Esophagus muscularis mucosa (tissue), 4 donors: ENCODE results near the gene GNB5. TPM values are rescaled to one million over a fixed set of nuclear protein-coding genes. Genes with fewer than 3 reads are reported as not detected.
A peak's percentile ranks its signal among the peaks of the same experiment; 100 is the strongest.
"Not testable (repeated sequence)": the region's sequence is repeated elsewhere in the genome, so short reads cannot be mapped to it uniquely, and the experiment has no call there.

Source experiments
- DNase-seq: peaks from one replicate; pipeline ENCODE4 v3.0.0-alpha.2; 2017; ENCODE audit errors: extremely low spot score
- H3K27ac ChIP-seq, 4 donors: fragments of 200-600 bp; sonication (generic); replicated peaks in 1 of 4; 1 replicate in 3 of 4; 2 replicates in 1 of 4; pipeline ENCODE4 v1.5.1; 2016 to 2019; ENCODE audit warnings: mild to moderate bottlenecking in 1 of 4
- H3K27me3 ChIP-seq, 4 donors: fragments of 200-600 bp; sonication (generic); one replicate each; pipeline versions ENCODE4 v1.5.1 to v1.6.0; 2016 to 2019
- H3K36me3 ChIP-seq, 4 donors: fragments of 200-600 bp; sonication (generic); one replicate each; pipeline ENCODE4 v1.5.1; 2016 to 2019
- H3K4me1 ChIP-seq, 4 donors: fragments of 200-600 bp; sonication (generic); one replicate each; pipeline ENCODE4 v1.5.1; 2016 to 2019
- H3K4me3 ChIP-seq, 4 donors: fragments of 200-600 bp; sonication (generic); 1 replicate in 2 of 4; 2 replicates in 2 of 4; pipeline ENCODE4 v1.5.1; 2016 to 2019; ENCODE audit warnings: mild to moderate bottlenecking in 4 of 4, moderate library complexity in 1 of 4
- H3K9me3 ChIP-seq, 4 donors: fragments of 200-600 bp; sonication (generic); 1 replicate in 3 of 4; 2 replicates in 1 of 4; pipeline ENCODE4 v1.5.1; 2016 to 2019
- EP300 ChIP-seq: sonication (generic); formaldehyde crosslinking; IDR thresholded peaks from one replicate; pipeline ENCODE4 v1.6.1; 2017; ENCODE audit warnings: antibody characterized with exemption
- POLR2A ChIP-seq: fragments of 450-650 bp; IDR thresholded peaks from one replicate; pipeline ENCODE4 v1.6.1; 2017; ENCODE audit warnings: antibody characterized with exemption, moderate library complexity, mild to moderate bottlenecking, low read depth
- POLR2AphosphoS5 ChIP-seq, 2 donors: sonication (generic); formaldehyde crosslinking; IDR thresholded peaks; one replicate each; pipeline ENCODE4 v1.6.1; 2017; ENCODE audit warnings: antibody characterized with exemption in 2 of 2
- WGBS: methylation state at CpG from one replicate; pipeline ENCODE4 v1.1.5; 2018; 5-methylcytosine and 5-hydroxymethylcytosine counted together
- intact Hi-C: fragments of 100-400 bp; cut with DNase I; formaldehyde crosslinking; loops from one replicate; pipeline ENCODE4 v1.15.1; 2023
- total RNA-seq, 4 donors: library from RNA; depleted of rRNA; stranded (reverse); fragments of >200 nt; gene quantifications; one replicate each; pipeline versions ENCODE4 v1.1.0 to v1.2.1, GENCODE V29; 2016
- TF ChIP-seq, protein P1 (sequence below), 3 experiments: fragments of 200-600 bp in 2 of 3; fragments of 450-650 bp in 1 of 3; sonication (generic) in 2 of 3; IDR thresholded peaks; one replicate each; pipeline ENCODE4 v1.5.1; 2017 to 2019; ENCODE audit warnings: antibody characterized with exemption in 3 of 3, mild to moderate bottlenecking in 2 of 3, moderate library complexity in 1 of 3

GNB5 gene
- total RNA-seq, result 10 to 100 TPM; 26.7 to 50.1 (median 36.2) TPM

DNA sequence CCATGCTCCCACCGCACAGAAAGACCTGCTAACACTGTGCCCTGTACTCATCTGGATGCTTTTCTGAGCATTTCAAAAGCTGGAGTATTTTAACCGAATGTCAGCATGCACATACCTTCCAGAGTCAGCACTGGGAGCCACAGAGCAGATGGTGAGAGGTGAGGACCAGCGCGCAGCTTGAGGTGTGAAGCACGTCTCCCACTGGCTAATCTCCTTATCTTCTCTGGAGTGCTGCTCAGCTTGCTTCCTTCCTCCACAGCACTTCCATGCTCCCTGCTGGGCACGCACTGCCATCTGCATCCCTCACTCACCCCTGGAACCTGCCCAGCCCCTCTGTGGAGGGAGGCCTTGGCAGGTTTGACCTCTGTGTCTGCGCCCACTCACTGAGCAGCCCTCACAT is at the start of gene GNB5:
Gene GNB5 (minus strand): TSS at position 186 of the 400 bp plus-strand sequence. CDS start 6,716 bp downstream, outside the sequence.
- Histone ChIP-seq H3K4me1 (no peaks in the 10 kb centered on the region), H3K9me3 (no peaks in the 10 kb centered on the region), H3K27me3 (no peaks in the 10 kb centered on the region), H3K4me3 (no peak within 1 kb of the TSS), H3K27ac (no peak within 1 kb of the TSS), H3K36me3 (peaks cover 0 to 3% (median 2%) of the 10 kb centered on the region in 4 donors)
- DNase-seq, result peak; percentile 60
- intact Hi-C loops, result no loop called here
- WGBS, result 82% methylated on average over 7 of the region's 7 CpGs
- TF ChIP-seq EP300, result no peak
- no peak for TF ChIP-seq POLR2A
- TF ChIP-seq, protein P1, sequence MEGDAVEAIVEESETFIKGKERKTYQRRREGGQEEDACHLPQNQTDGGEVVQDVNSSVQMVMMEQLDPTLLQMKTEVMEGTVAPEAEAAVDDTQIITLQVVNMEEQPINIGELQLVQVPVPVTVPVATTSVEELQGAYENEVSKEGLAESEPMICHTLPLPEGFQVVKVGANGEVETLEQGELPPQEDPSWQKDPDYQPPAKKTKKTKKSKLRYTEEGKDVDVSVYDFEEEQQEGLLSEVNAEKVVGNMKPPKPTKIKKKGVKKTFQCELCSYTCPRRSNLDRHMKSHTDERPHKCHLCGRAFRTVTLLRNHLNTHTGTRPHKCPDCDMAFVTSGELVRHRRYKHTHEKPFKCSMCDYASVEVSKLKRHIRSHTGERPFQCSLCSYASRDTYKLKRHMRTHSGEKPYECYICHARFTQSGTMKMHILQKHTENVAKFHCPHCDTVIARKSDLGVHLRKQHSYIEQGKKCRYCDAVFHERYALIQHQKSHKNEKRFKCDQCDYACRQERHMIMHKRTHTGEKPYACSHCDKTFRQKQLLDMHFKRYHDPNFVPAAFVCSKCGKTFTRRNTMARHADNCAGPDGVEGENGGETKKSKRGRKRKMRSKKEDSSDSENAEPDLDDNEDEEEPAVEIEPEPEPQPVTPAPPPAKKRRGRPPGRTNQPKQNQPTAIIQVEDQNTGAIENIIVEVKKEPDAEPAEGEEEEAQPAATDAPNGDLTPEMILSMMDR (IDR thresholded peaks at IDR 0.05), result no peak
- TF ChIP-seq POLR2AphosphoS5 (IDR thresholded peaks at IDR 0.05), result no peak

DNA sequence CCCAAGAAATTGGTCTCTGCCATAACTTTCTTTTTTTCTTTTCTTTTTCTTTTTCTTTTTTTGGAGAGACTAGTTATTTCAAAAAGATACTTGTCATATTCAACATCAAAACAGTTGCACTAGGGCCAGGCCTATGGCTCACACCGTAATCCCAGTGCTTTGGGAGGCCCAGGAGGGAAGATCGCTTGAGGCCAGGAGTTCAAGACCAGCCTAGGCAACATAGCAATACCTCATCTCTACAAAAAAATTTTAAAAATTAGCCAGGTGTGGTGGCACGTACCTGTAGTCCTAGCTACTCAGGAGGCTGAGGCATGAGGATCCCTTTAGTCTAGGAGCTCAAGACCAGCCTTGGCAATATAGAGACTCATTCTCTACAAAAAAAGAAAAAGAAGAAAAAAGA is 49.0 kb upstream of the GNB5 start:
- 97% methylated on average over 3 of the region's 3 CpGs for WGBS
- Histone ChIP-seq H3K36me3 (peaks cover 0 to 19% (median 7%) of the 10 kb centered on the region in 4 donors), H3K4me3 (no peak overlapping the region), H3K27me3 (no peaks in the 10 kb centered on the region), H3K9me3 (no peaks in the 10 kb centered on the region), H3K27ac (no peak overlapping the region), H3K4me1 (no peaks in the 10 kb centered on the region)
- TF ChIP-seq EP300 (no peak), POLR2AphosphoS5 (IDR thresholded peaks at IDR 0.05) (no peak)
- intact Hi-C loops, result no loop called here
- no peak for DNase-seq

DNA sequence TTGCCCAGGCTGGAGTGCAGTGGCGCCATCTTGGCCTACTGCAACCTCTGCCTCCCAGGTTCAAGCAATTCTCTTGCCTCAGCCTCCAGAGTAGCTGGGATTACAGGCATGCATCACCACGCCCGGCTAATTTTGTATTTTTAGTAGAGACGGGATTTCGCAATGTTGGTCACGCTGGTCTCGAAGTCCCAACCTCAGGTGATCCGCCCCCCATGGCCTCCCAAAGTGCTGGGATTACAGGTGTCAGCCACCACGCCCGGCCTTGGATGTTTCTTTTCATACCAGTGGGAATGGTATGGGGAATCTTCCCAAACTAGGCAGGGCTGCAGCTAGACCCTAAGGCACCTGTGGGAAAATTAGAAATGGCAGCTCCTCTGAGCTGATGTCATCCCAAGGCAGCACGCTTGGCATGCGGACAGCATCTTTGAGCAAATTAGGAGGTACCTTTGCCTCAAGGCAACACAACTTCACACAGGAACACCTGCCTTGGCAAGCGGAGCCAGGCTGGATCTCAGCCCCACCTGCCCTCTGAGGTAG is 47.9 kb upstream of the GNB5 start:
- WGBS, result 96% methylated on average over 13 of the region's 13 CpGs

DNA sequence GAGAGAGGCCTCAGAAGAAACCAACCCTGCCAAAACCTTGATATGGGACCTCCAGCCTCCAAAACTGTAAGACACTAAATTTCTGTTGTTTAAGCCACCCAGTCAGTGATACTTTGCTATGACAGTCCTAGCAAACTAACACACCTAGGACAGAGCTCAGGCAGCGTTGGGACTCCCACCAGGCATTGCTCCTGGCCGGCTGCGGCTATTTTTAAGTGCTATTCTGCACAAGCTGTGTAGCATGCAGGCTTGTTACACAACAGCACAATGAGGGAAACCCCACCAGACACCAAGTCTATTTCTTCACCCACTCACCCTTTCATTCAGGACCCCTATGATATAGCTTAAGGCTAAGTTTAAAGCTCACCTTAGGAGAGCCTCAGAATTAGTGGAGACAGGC is 47.0 kb upstream of the GNB5 start:
- no peak overlapping the region for H3K27ac ChIP-seq
- 96% methylated on average over 3 of the region's 3 CpGs for WGBS
- H3K27me3 ChIP-seq, result no peaks in the 10 kb centered on the region
- H3K4me3 ChIP-seq, result no peak overlapping the region
- DNase-seq, result no peak
- peaks cover 0 to 8% (median 0%) of the 10 kb centered on the region in 4 donors for H3K36me3 ChIP-seq
- TF ChIP-seq, protein P1 (IDR thresholded peaks at IDR 0.05), result no peak
- no peak for TF ChIP-seq POLR2AphosphoS5 (IDR thresholded peaks at IDR 0.05)
- no peak for TF ChIP-seq POLR2A
- no peak for TF ChIP-seq EP300
- intact Hi-C loops, result no loop called here
- no peaks in the 10 kb centered on the region for H3K9me3 ChIP-seq
- peaks cover 0 to 4% (median 0%) of the 10 kb centered on the region in 4 donors for H3K4me1 ChIP-seq

More for the DNA sequence above, 47.9 kb upstream of the GNB5 start:
- H3K36me3 ChIP-seq, result peaks cover 0 to 14% (median 2%) of the 10 kb centered on the region in 4 donors
- H3K27me3 ChIP-seq, intact Hi-C loops, H3K9me3 ChIP-seq, DNase-seq, H3K4me3 ChIP-seq, H3K27ac ChIP-seq, H3K4me1 ChIP-seq: not testable (repeated sequence)

DNA sequence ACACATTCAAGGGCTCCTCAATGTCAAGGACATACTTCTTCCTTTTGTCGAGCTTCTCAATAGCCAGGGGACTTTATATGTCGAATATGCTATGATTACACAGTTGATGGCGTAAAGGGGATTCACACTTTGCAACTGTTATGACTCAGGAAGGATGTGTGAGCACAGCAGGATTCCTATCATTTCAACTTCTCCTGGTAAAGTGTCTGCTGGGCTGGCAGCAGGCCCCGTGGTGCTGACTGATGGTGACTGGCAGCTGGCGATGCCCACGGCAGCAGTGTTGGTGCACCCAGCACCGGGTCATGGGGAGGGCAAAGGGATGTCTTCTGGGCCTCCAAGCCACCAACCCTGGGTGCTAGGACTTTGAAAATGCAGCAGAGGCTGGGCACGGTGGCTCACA is 44.8 kb upstream of the GNB5 start:
- Histone ChIP-seq H3K4me1 (peaks cover 0 to 4% (median 0%) of the 10 kb centered on the region in 4 donors), H3K27ac (no peak overlapping the region), H3K27me3 (no peaks in the 10 kb centered on the region), H3K9me3 (no peaks in the 10 kb centered on the region), H3K36me3 (peaks cover 0 to 8% (median 0%) of the 10 kb centered on the region in 4 donors), H3K4me3 (no peak overlapping the region)
- DNase-seq, result no peak
- intact Hi-C loops, result no loop called here
- TF ChIP-seq EP300 (no peak), POLR2AphosphoS5 (IDR thresholded peaks at IDR 0.05) (no peak), POLR2A (no peak)
- TF ChIP-seq, protein P1 (IDR thresholded peaks at IDR 0.05), result no peak
- 76% methylated on average over 8 of the region's 8 CpGs for WGBS
